ENCODE measurements around the gene ANGEL1.

DNA sequence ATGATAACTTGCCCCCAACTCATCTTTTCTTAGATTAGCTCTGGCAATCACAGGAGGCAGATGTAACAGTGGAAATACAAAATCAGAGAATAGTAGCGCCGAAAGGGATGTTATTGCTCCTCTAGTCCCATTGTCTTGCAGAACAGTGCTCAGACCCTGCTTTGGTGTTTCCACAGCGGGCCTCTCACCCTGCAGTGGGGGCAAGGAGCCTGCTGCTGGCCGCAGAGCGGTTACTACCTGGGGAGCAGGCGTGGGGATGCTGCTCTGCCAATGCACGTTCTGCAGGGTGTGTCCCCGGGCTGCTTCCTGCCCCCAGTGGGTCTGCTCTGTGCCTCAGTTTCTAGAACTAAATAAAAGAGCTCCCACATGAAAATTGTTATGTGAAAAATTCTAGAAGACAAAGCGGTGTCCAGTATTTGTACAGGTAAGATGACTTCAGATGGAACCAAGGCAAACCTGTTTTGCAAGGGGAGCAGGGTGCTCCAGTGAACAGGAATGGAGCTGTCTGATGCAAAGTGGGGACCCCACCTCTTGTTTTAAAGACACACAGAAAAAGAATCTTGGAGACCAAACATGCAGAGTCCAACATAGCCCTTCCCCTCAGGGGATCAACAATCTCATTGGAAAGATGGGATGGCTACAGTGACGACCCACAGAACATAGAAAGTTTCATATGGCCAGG is 49.0 kb upstream of the ANGEL1 start:
- TF ChIP-seq, protein P1, sequence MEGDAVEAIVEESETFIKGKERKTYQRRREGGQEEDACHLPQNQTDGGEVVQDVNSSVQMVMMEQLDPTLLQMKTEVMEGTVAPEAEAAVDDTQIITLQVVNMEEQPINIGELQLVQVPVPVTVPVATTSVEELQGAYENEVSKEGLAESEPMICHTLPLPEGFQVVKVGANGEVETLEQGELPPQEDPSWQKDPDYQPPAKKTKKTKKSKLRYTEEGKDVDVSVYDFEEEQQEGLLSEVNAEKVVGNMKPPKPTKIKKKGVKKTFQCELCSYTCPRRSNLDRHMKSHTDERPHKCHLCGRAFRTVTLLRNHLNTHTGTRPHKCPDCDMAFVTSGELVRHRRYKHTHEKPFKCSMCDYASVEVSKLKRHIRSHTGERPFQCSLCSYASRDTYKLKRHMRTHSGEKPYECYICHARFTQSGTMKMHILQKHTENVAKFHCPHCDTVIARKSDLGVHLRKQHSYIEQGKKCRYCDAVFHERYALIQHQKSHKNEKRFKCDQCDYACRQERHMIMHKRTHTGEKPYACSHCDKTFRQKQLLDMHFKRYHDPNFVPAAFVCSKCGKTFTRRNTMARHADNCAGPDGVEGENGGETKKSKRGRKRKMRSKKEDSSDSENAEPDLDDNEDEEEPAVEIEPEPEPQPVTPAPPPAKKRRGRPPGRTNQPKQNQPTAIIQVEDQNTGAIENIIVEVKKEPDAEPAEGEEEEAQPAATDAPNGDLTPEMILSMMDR (IDR thresholded peaks at IDR 0.05) = no peak
- no peak for TF ChIP-seq EZH2 (IDR thresholded peaks at IDR 0.05; ENCODE audit: borderline replicate concordance, insufficient read depth, low read depth, low read length, poor library complexity, severe bottlenecking)

Measured in B cell (primary cell).